Smooth muscle cell (in vitro differentiated cells): Measurements from ENCODE around the gene TIMP2. TPM values are rescaled to one million over a fixed set of nuclear protein-coding genes. Genes with fewer than 3 reads are reported as not detected.

ENCODE experiments used
- DNase-seq: peaks from one replicate; lab custom pipeline; 2025; ENCODE audit not compliant: unreplicated experiment; lab: John Stamatoyannopoulos, UW
- H2AFZ ChIP-seq: fragments of 200-600 bp; sonication (generic); 2 replicates; pipeline ENCODE4 v1.6.0; 2016; ENCODE audit warnings: antibody characterized with exemption, low read depth, mild to moderate bottlenecking
- H3F3A ChIP-seq: fragments of 200-600 bp; sonication (generic); 2 replicates; pipeline ENCODE4 v1.6.0; 2017; ENCODE audit warnings: antibody characterized with exemption, low read depth
- H3K27ac ChIP-seq: fragments of 200-600 bp; sonication (generic); 2 replicates; pipeline ENCODE4 v1.5.1; 2016; ENCODE audit warnings: low read depth, mild to moderate bottlenecking
- H3K27me3 ChIP-seq: fragments of 200-600 bp; sonication (generic); 2 replicates; pipeline ENCODE4 v1.6.1; 2016; ENCODE audit warnings: low read depth, mild to moderate bottlenecking
- H3K36me3 ChIP-seq: fragments of 200-600 bp; sonication (generic); 2 replicates; pipeline ENCODE4 v1.5.1; 2016; ENCODE audit warnings: low read depth
- H3K4me1 ChIP-seq: fragments of 200-600 bp; sonication (generic); 2 replicates; pipeline ENCODE4 v1.5.1; 2016; ENCODE audit warnings: low read depth
- H3K4me2 ChIP-seq: fragments of 200-600 bp; sonication (generic); 2 replicates; pipeline ENCODE4 v1.6.0; 2016; ENCODE audit warnings: mild to moderate bottlenecking
- H3K4me3 ChIP-seq: fragments of 200-600 bp; sonication (generic); 2 replicates; pipeline ENCODE4 v1.5.1; 2016; ENCODE audit warnings: mild to moderate bottlenecking
- H3K79me2 ChIP-seq: fragments of 200-600 bp; sonication (generic); 2 replicates; pipeline ENCODE4 v1.6.0; 2016; ENCODE audit warnings: low read depth, mild to moderate bottlenecking
- H3K9ac ChIP-seq: fragments of 200-600 bp; sonication (generic); 2 replicates; pipeline ENCODE4 v1.6.0; 2016; ENCODE audit warnings: low read depth
- H3K9me3 ChIP-seq: fragments of 200-600 bp; sonication (generic); replicated peaks from 2 replicates; pipeline ENCODE4 v1.5.1; 2016; ENCODE audit warnings: low read depth
- H4K20me1 ChIP-seq: fragments of 200-600 bp; sonication (generic); 2 replicates; pipeline ENCODE4 v1.6.0; 2016; ENCODE audit warnings: low read depth
- CTCF ChIP-seq: fragments of 200-600 bp; sonication (generic); IDR thresholded peaks from 2 replicates; pipeline ENCODE4 v1.5.1; 2017; ENCODE audit warnings: borderline replicate concordance, mild to moderate bottlenecking, antibody characterized with exemption; ENCODE audit not compliant: insufficient read depth, poor library complexity, severe bottlenecking
- WGBS: methylation state at CpG from one replicate; pipeline ENCODE4 v1.1.7; 2016; ENCODE audit warnings: low lambda C conversion rate; 5-methylcytosine and 5-hydroxymethylcytosine counted together
- polyA plus RNA-seq: library from polyadenylated mRNA; unstranded; fragments of >200 nt; fragmentation: Nextera tagmentation; extraction: Ambion mirVana; gene quantifications from 2 replicates; pipeline ENCODE4 v1.2.1, GENCODE V29; 2016
- total RNA-seq: library from RNA; depleted of rRNA; stranded (reverse); fragments of >200 nt; gene quantifications from 2 replicates; pipeline ENCODE4 v1.2.3, GENCODE V29; 2014

Gene TIMP2
- total and polyA plus RNA-seq, 2 experiments from 2014 or later, result 37.8 to 111 TPM

- Histone ChIP-seq H3K4me1 (peaks cover 8% of the 10 kb centered on the region), H3K36me3 (no peaks in the 10 kb centered on the region), H3K27ac (no peak overlapping the region), H3F3A (no peaks in the 10 kb centered on the region), H3K4me3 (no peak overlapping the region), H3K4me2 (no peak overlapping the region), H3K9me3 (no peaks in the 10 kb centered on the region), H2AFZ (no peak overlapping the region), H3K79me2 (peaks cover 5% of the 10 kb centered on the region), H4K20me1 (peaks cover 6% of the 10 kb centered on the region), H3K27me3 (no peaks in the 10 kb centered on the region), H3K9ac (no peak overlapping the region)
- WGBS, result 92% methylated on average over 9 of the region's 9 CpGs
- TF ChIP-seq CTCF, result no peak
- no peak for DNase-seq
Observed at GRCh38 chr17:78844301-78845005, 80.7 kb downstream of the TIMP2 start.

GRCh38 chr17:78842881-78843565 lies 82.2 kb downstream of the TIMP2 start:
- H3K27ac ChIP-seq, result no peak overlapping the region
- H4K20me1 ChIP-seq, result peaks cover 20% of the 10 kb centered on the region
- 67% methylated on average over 10 of the region's 10 CpGs for WGBS

GRCh38 chr17:78840780-78841611 lies 84.2 kb downstream of the TIMP2 start, which contains the start of gene USP36:
TSS of gene USP36 (minus strand) at chr17:78840814. CDS start at chr17:78836363, 4,451 bp downstream.
- Histone ChIP-seq H3K9me3 (no peaks in the 10 kb centered on the region), H3K9ac (peak within 1 kb of the TSS; percentile 95), H3K27me3 (no peaks in the 10 kb centered on the region), H3K79me2 (peaks cover 40% of the 10 kb centered on the region), H3F3A (no peaks in the 10 kb centered on the region), H2AFZ (peak within 1 kb of the TSS; percentile 83), H3K4me1 (peaks cover 14% of the 10 kb centered on the region), H3K36me3 (no peaks in the 10 kb centered on the region), H3K27ac (peak within 1 kb of the TSS; percentile 96), H3K4me3 (peak within 1 kb of the TSS; percentile 82), H4K20me1 (peaks cover 40% of the 10 kb centered on the region), H3K4me2 (peak within 1 kb of the TSS; percentile 96)
- DNase-seq, result peak; percentile 95
- WGBS, result 1% methylated on average over 59 of the region's 74 CpGs
- TF ChIP-seq CTCF, result no peak

More at GRCh38 chr17:78842881-78843565, 82.2 kb downstream of the TIMP2 start:
- Histone ChIP-seq H3K27me3 (no peaks in the 10 kb centered on the region), H3K4me3 (no peak overlapping the region), H3K4me2 (no peak overlapping the region), H2AFZ (no peak overlapping the region), H3K79me2 (peaks cover 19% of the 10 kb centered on the region), H3K9me3 (no peaks in the 10 kb centered on the region), H3F3A (no peaks in the 10 kb centered on the region), H3K9ac (no peak overlapping the region), H3K4me1 (peaks cover 14% of the 10 kb centered on the region), H3K36me3 (no peaks in the 10 kb centered on the region)
- peak; percentile 33 for TF ChIP-seq CTCF
- no peak for DNase-seq
